Measurements from ENCODE around the gene LHPP.

DNA sequence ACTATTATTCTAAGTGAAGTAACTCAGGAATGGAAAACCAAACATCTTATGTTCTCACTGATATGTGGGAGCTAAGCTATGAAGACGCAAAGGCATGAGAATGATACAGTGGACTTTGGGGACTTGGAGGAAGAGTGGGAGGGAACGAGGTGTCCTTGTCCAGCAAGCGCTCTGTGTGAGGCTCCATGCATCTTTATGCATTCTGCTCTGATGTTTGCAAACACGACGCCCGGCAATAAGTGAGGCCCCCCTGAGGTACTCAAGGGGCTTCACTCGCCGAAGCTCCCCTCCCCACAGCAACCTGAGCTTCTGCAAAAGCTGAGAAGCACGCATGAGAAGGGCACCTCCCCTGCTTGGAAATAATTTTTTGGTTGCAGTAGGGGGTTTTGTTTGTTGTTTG is 103.3 kb downstream of the LHPP start:
- TF ChIP-seq POLR2A (IDR thresholded peaks at IDR 0.05), result no peak
- TF ChIP-seq, protein P1, sequence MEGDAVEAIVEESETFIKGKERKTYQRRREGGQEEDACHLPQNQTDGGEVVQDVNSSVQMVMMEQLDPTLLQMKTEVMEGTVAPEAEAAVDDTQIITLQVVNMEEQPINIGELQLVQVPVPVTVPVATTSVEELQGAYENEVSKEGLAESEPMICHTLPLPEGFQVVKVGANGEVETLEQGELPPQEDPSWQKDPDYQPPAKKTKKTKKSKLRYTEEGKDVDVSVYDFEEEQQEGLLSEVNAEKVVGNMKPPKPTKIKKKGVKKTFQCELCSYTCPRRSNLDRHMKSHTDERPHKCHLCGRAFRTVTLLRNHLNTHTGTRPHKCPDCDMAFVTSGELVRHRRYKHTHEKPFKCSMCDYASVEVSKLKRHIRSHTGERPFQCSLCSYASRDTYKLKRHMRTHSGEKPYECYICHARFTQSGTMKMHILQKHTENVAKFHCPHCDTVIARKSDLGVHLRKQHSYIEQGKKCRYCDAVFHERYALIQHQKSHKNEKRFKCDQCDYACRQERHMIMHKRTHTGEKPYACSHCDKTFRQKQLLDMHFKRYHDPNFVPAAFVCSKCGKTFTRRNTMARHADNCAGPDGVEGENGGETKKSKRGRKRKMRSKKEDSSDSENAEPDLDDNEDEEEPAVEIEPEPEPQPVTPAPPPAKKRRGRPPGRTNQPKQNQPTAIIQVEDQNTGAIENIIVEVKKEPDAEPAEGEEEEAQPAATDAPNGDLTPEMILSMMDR (IDR thresholded peaks at IDR 0.05), result no peak
